Upper lobe of left lung (tissue), 6 donors: Measurements from ENCODE around the gene KNDC1. TPM values are rescaled to one million over a fixed set of nuclear protein-coding genes. Genes with fewer than 3 reads are reported as not detected.
"Not testable (repeated sequence)": the region's sequence is repeated elsewhere in the genome, so short reads cannot be mapped to it uniquely, and the experiment has no call there.

Experiments
- ATAC-seq, 2 donors: fragments of 200-7000 bp; cut with Tn5 transposase; one replicate each; pipeline ENCODE4 v1.9.1; 2022; ENCODE audit warnings: mild to moderate bottlenecking in 2 of 2, moderate library complexity in 2 of 2; ENCODE audit not compliant: low FRiP score in 2 of 2
- DNase-seq, 2 donors: peaks; one replicate each; pipeline ENCODE4 v3.0.0-alpha.2; 2019 to 2020
- H3K27ac ChIP-seq, 4 donors: fragments of 200-600 bp; sonication (generic); one replicate each; pipeline ENCODE4 v1.5.1; 2016 to 2019
- H3K27me3 ChIP-seq, 4 donors: fragments of 200-600 bp; sonication (generic); one replicate each; pipeline ENCODE4 v1.5.1; 2017 to 2019
- H3K36me3 ChIP-seq, 4 donors: fragments of 200-600 bp; sonication (generic); one replicate each; pipeline ENCODE4 v1.5.1; 2016 to 2019
- H3K4me1 ChIP-seq, 4 donors: fragments of 200-600 bp; sonication (generic); one replicate each; pipeline ENCODE4 v1.5.1; 2018 to 2019
- H3K4me3 ChIP-seq, 4 donors: fragments of 200-600 bp; sonication (generic); one replicate each; pipeline ENCODE4 v1.5.1; 2017 to 2019; ENCODE audit warnings: mild to moderate bottlenecking in 2 of 4, moderate library complexity in 1 of 4
- H3K9me3 ChIP-seq, 4 donors: fragments of 200-600 bp; sonication (generic); one replicate each; pipeline ENCODE4 v1.5.1; 2018 to 2019
- EP300 ChIP-seq, 4 donors: sonication (generic); formaldehyde crosslinking; IDR thresholded peaks; one replicate each; pipeline ENCODE4 v1.5.1; 2017; ENCODE audit warnings: antibody characterized with exemption in 4 of 4, control low read depth in 2 of 4
- POLR2A ChIP-seq, 4 donors: fragments of 450-650 bp; IDR thresholded peaks; one replicate each; pipeline ENCODE4 v1.5.1; 2016 to 2017; ENCODE audit warnings: antibody characterized with exemption in 4 of 4, mild to moderate bottlenecking in 2 of 4
- POLR2AphosphoS5 ChIP-seq, 2 donors: sonication (generic); formaldehyde crosslinking; IDR thresholded peaks; one replicate each; pipeline ENCODE4 v1.5.1; 2017; ENCODE audit warnings: antibody characterized with exemption in 2 of 2
- WGBS, 2 donors: methylation state at CpG; one replicate each; pipeline ENCODE4 v1.1.5; 2017 to 2018; 5-methylcytosine and 5-hydroxymethylcytosine counted together
- total RNA-seq, 6 donors: library from RNA; depleted of rRNA in 4 of 6; stranded (reverse); fragments of >200 nt in 4 of 6; gene quantifications; one replicate each; pipeline versions ENCODE4 v1.1.0 to v1.2.1, GENCODE V29; 2016 to 2021
- TF ChIP-seq, protein P1 (sequence below), 6 experiments: fragments of 450-650 bp in 4 of 6; fragments of 200-600 bp in 2 of 6; sonication (generic) in 2 of 6; IDR thresholded peaks; one replicate each; pipeline ENCODE4 v1.5.1; 2016 to 2019; ENCODE audit warnings: antibody characterized with exemption in 6 of 6
- donor health status: DM: no; HTN: no; CAD: no; lungs with moderate emphysema.
- donor health status: DM: no; HTN: yes; CAD: no; lungs with severe emphysema.

KNDC1 gene
- total RNA-seq, 6 donors from 2014 or later, result 7.1 to 30.3 (median 15.5) TPM

DNA sequence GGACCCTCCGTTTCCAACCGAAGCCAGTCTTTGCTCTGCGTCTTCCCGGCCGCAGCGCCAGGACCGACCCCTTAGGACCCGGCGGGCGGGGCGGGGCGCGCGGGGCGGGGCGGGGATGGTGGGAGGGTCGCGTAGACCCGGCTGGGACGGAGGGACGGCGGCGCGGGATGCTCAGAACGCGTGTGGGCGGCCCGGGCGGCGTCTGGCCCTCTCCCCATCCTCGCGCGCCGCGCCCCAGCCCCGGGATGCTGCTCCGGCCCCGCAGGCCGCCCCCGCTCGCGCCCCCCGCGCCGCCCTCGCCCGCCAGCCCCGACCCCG lies 70.0 kb downstream of the KNDC1 start, which contains the start of gene UTF1:
Gene UTF1, plus strand, starts transcription at position 174 of the 318 bp plus-strand sequence. Its CDS starts 72 bp downstream, at position 246.
- H3K9me3 ChIP-seq, result no peaks in the 10 kb centered on the region
- H3K27me3 ChIP-seq, result peaks cover 0 to 31% (median 17%) of the 10 kb centered on the region in 4 donors
- no peaks in the 10 kb centered on the region for H3K36me3 ChIP-seq
- TF ChIP-seq EP300 (IDR thresholded peaks at IDR 0.05) (no peak), POLR2AphosphoS5 (IDR thresholded peaks at IDR 0.05) (no peak), POLR2A (IDR thresholded peaks at IDR 0.05) (no peak)
- TF ChIP-seq, protein P1, sequence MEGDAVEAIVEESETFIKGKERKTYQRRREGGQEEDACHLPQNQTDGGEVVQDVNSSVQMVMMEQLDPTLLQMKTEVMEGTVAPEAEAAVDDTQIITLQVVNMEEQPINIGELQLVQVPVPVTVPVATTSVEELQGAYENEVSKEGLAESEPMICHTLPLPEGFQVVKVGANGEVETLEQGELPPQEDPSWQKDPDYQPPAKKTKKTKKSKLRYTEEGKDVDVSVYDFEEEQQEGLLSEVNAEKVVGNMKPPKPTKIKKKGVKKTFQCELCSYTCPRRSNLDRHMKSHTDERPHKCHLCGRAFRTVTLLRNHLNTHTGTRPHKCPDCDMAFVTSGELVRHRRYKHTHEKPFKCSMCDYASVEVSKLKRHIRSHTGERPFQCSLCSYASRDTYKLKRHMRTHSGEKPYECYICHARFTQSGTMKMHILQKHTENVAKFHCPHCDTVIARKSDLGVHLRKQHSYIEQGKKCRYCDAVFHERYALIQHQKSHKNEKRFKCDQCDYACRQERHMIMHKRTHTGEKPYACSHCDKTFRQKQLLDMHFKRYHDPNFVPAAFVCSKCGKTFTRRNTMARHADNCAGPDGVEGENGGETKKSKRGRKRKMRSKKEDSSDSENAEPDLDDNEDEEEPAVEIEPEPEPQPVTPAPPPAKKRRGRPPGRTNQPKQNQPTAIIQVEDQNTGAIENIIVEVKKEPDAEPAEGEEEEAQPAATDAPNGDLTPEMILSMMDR (IDR thresholded peaks at IDR 0.05), result no peak
- 0% methylated on average over 3 of the region's 49 CpGs; no CpG with 5 or more reads in 1 of the 2 donors for WGBS, 2 donors
- peak within 1 kb of the TSS in 3 of 4 donors; percentile 22 to 39 (median 26) for H3K4me3 ChIP-seq
- peaks cover 9 to 20% (median 11%) of the 10 kb centered on the region in 4 donors for H3K4me1 ChIP-seq
- no peak for ATAC-seq
- no peak within 1 kb of the TSS for H3K27ac ChIP-seq
- DNase-seq, result no peak

DNA sequence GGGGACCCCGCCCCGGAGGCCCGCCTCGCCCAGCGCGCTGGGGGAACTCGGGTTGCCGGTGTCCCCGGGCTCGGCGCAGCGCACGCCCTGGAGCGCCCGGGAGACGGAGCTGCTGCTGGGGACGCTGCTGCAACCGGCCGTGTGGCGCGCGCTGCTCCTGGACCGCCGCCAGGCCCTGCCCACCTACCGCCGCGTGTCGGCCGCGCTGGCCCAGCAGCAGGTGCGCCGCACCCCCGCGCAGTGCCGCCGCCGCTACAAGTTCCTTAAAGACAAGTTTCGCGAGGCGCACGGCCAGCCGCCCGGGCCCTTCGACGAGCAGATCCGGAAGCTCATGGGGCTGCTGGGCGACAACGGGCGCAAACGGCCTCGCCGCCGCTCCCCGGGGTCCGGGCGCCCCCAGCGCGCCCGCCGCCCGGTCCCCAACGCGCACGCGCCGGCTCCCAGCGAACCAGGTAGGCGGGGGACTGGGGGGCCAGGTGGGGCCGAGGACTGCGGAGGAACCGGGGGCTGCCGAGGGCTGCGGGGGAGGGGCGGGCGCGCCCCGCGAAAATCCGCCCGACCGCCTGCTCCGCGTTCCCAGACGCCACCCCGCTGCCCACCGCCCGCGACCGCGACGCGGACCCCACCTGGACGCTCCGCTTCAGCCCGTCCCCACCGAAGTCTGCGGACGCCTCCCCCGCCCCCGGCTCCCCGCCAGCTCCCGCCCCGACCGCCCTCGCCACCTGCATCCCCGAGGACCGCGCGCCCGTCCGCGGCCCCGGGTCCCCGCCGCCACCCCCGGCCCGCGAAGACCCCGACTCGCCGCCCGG lies 70.6 kb downstream of the KNDC1 start:
- Histone ChIP-seq H3K36me3 (no peaks in the 10 kb centered on the region), H3K27me3 (peaks cover 0 to 36% (median 20%) of the 10 kb centered on the region in 4 donors), H3K4me1 (peaks cover 10 to 26% (median 12%) of the 10 kb centered on the region in 4 donors), H3K9me3 (no peaks in the 10 kb centered on the region), H3K27ac (no peak overlapping the region), H3K4me3 (peak overlapping the region in 3 of 4 donors; percentile 22 to 39 (median 26))
- 1% methylated on average over 15 of the region's 122 CpGs; no CpG with 5 or more reads in 1 of the 2 donors for WGBS, 2 donors
- ATAC-seq (no peak), DNase-seq (peak; percentile 36 to 92)
- no peak for TF ChIP-seq POLR2A (IDR thresholded peaks at IDR 0.05)
- no peak for TF ChIP-seq EP300 (IDR thresholded peaks at IDR 0.05)
- TF ChIP-seq, protein P1 (IDR thresholded peaks at IDR 0.05), result no peak
- no peak for TF ChIP-seq POLR2AphosphoS5 (IDR thresholded peaks at IDR 0.05)

DNA sequence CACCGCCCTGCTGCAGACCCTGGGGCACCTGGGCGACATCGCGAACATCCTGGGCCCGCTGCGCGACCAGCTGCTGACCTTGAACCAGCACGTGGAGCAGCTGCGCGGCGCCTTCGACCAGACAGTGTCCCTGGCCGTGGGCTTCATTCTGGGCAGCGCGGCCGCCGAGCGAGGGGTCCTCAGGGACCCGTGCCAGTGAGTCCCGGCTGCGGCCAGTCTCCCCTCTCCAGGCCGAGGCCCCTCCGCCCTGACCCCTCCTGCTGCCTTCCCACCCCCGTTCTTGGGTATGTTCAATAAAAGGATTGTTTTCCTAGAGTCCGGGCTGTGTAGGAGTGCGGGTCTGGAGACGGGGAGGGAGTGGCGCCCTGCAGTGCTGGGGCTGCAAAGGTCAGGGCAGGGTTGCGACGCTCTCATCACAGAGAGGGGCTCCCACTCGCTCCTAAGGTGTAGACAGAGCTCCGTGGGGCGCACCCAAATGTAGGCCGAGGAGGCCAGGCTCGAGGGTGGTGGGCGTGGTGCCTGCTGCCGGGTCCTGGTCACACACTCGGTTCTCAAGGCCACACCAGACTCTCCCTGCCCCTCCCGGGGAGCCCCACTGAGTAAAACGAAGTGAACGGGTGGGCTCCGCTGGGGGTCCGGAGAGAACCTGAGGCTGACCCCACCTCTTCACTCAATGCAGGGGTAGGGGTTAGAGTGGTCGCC lies 71.4 kb downstream of the KNDC1 start:
- WGBS, 2 donors, result 27 to 51% methylated on average over 17 to 24 of the region's 44 CpGs
- peak in 1 of 2 donors; percentile 51 for DNase-seq
- Histone ChIP-seq H3K27me3 (peaks cover 0 to 41% (median 23%) of the 10 kb centered on the region in 4 donors), H3K4me1 (peaks cover 15 to 34% (median 18%) of the 10 kb centered on the region in 4 donors), H3K36me3 (no peaks in the 10 kb centered on the region), H3K27ac (no peak overlapping the region), H3K9me3 (no peaks in the 10 kb centered on the region), H3K4me3 (no peak overlapping the region)
- no peak for ATAC-seq
- TF ChIP-seq, protein P1 (IDR thresholded peaks at IDR 0.05), result no peak
- TF ChIP-seq POLR2AphosphoS5 (IDR thresholded peaks at IDR 0.05), result no peak
- no peak for TF ChIP-seq POLR2A (IDR thresholded peaks at IDR 0.05)
- no peak for TF ChIP-seq EP300 (IDR thresholded peaks at IDR 0.05)

DNA sequence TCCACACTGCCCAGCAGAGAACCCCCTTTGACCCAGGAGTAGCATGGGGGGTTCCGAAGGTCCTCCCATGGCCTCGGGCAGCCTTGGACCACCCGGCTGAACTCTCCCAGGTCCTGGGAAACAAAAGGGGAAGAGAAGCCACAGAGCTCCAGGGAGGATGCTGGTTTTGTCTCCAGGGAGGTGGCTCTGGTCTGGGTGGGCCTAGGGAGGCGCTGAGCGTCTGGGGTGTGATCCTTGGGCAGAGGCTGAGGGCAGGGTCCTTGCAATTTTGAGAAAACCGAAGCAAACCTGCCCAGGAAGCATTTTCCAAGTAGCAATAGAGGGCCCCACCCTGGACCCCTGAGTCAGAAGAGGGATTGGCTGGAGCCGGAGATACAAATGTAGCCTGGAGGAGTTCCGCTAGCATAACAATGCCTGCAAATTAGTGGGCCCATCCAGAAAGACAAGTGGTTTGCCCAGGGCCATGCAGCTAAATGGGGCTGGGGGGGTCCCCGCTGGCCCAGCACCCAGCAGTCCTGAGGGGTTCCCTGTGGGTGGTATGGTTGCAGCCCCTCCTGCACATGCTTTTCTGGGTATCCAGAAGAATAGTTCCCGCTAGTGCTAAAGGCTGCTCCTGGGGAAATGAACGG lies 72.0 kb downstream of the KNDC1 start:
- H3K4me1 ChIP-seq, result peaks cover 22 to 40% (median 25%) of the 10 kb centered on the region in 4 donors
- no peak overlapping the region for H3K27ac ChIP-seq
- peaks cover 0 to 47% (median 29%) of the 10 kb centered on the region in 4 donors for H3K27me3 ChIP-seq
- H3K36me3 ChIP-seq, result no peaks in the 10 kb centered on the region
- H3K9me3 ChIP-seq, result no peaks in the 10 kb centered on the region
- 48 to 53% methylated on average over 8 to 11 of the region's 11 CpGs for WGBS, 2 donors
- ATAC-seq (no peak), DNase-seq (peak in 1 of 2 donors; percentile 9)
- H3K4me3 ChIP-seq, result no peak overlapping the region
- TF ChIP-seq, protein P1 (IDR thresholded peaks at IDR 0.05), result no peak
- TF ChIP-seq POLR2AphosphoS5 (IDR thresholded peaks at IDR 0.05) (no peak), EP300 (IDR thresholded peaks at IDR 0.05) (no peak), POLR2A (IDR thresholded peaks at IDR 0.05) (no peak)

DNA sequence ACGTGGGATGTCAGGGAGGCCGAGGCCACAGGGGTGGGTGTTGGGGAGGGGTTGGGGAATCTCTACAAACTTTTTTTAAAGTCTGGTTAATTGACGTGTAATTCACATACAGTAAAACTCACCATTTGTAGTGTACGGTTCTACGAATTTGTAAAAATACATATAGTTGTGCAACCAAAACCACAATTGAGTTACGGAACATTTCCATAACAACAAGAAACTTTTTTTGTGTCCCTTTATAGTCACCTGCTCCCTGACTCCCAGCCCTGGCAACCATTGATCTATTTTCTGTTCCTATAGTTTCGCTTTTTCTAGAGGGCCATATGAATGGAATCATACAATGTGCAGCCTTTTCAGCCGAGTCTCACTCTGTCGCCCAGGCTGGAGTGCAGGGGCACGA lies 74.8 kb downstream of the KNDC1 start:
- H3K9me3 ChIP-seq, DNase-seq, H3K36me3 ChIP-seq, ATAC-seq: not testable (repeated sequence)
- peak overlapping the region in 1 of 4 donors; percentile 73 for H3K27ac ChIP-seq
- H3K4me1 ChIP-seq, result peaks cover 27 to 50% (median 34%) of the 10 kb centered on the region in 4 donors
- H3K4me3 ChIP-seq, result peak overlapping the region in 1 of 4 donors; percentile 30
- whole genome bisulfite sequencing, 2 donors, result 43 to 53% methylated on average over 8 to 10 of the region's 10 CpGs
- peaks cover 2 to 68% (median 38%) of the 10 kb centered on the region in 4 donors for H3K27me3 ChIP-seq
